A549 (cell line): ENCODE data around the gene DCHS2.

Experiments
- CHD2 ChIP-seq: fragments of 150-350 bp; IDR thresholded peaks from 2 replicates; pipeline ENCODE4 v1.6.1; 2014; ENCODE audit warnings: low read length; ENCODE audit not compliant: partially characterized antibody
- CTCF ChIP-seq: fragments of >200 bp; sonication (Bioruptor Twin); formaldehyde crosslinking; IDR thresholded peaks from 3 replicates; pipeline ENCODE4 v1.5.1; 2016
- HDAC2 ChIP-seq: fragments of 200-600 bp; sonication (generic); IDR thresholded peaks from 2 replicates; pipeline ENCODE4 v1.6.1; 2016

- TF ChIP-seq HDAC2 (no peak), CHD2 (no peak), CTCF (no peak)
Measured at GRCh38 chr4:154183264-154183663, 308.3 kb downstream of the DCHS2 start.
